ENCODE measurements around the gene AANAT. TPM values are rescaled to one million over a fixed set of nuclear protein-coding genes. Genes with fewer than 3 reads are reported as not detected.

AANAT gene
- total RNA-seq, 2 experiments from 2014 or later, result not detected

- BruUV-seq (replicated peaks), result no TSS peak
- peak; percentile 60 for DNase-seq (ENCODE audit: low spot score)
- H3K9me2 ChIP-seq (ENCODE audit: insufficient read depth, low read length), result no peaks in the 10 kb centered on the region
- CTCF ChIA-PET (ENCODE audit: unreplicated experiment), result interaction anchor here (0.6 to 1.2 kb wide), 2 partner anchors 93 to 625 kb away, joined by 4 to 5 read pairs; no protein-coding TSS in a partner anchor
- H2AFZ ChIP-seq (ENCODE audit: low read length), result no peak overlapping the region
- no peaks in the 10 kb centered on the region for H3K9me3 ChIP-seq (ENCODE audit: low read length)
- peak overlapping the region; percentile 83 for H3K27ac ChIP-seq (ENCODE audit: low read depth, low read length, poor library complexity, severe bottlenecking)
- peak overlapping the region; percentile 96 for H3K4me3 ChIP-seq (ENCODE audit: low read depth, low read length, poor library complexity, severe bottlenecking)
- H3K79me2 ChIP-seq (ENCODE audit: insufficient read depth, low read depth, low read length), result peaks cover 49% of the 10 kb centered on the region
- peaks cover 77% of the 10 kb centered on the region for H3K4me1 ChIP-seq (ENCODE audit: insufficient read depth, low read length, poor library complexity, severe bottlenecking)
- no peaks in the 10 kb centered on the region for H4K20me1 ChIP-seq (ENCODE audit: insufficient read depth, low read length)
- peak overlapping the region; percentile 98 for H3K4me2 ChIP-seq (ENCODE audit: low read length)
- intact Hi-C loops (cut with micrococcal nuclease; ENCODE audit: unreplicated experiment), result loop anchor here (1.0 kb wide), 2 partner anchors 19 to 34 kb away; no protein-coding TSS in a partner anchor
- POLR2A ChIA-PET, result interaction anchor here (0.6 to 8.2 kb wide), 4 partner anchors 8 to 72 kb away, joined by 3 to 57 read pairs (median 6); no protein-coding TSS in a partner anchor
- TF ChIP-seq, protein P1, sequence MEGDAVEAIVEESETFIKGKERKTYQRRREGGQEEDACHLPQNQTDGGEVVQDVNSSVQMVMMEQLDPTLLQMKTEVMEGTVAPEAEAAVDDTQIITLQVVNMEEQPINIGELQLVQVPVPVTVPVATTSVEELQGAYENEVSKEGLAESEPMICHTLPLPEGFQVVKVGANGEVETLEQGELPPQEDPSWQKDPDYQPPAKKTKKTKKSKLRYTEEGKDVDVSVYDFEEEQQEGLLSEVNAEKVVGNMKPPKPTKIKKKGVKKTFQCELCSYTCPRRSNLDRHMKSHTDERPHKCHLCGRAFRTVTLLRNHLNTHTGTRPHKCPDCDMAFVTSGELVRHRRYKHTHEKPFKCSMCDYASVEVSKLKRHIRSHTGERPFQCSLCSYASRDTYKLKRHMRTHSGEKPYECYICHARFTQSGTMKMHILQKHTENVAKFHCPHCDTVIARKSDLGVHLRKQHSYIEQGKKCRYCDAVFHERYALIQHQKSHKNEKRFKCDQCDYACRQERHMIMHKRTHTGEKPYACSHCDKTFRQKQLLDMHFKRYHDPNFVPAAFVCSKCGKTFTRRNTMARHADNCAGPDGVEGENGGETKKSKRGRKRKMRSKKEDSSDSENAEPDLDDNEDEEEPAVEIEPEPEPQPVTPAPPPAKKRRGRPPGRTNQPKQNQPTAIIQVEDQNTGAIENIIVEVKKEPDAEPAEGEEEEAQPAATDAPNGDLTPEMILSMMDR (conservative IDR thresholded peaks at IDR 0.05; ENCODE audit: low read length), result no peak
- TF ChIP-seq EZH2phosphoT487 (IDR thresholded peaks at IDR 0.05; ENCODE audit: borderline replicate concordance, low read depth, low read length), result no peak
- H3K36me3 ChIP-seq (ENCODE audit: insufficient read depth, low read length), result peaks cover 15% of the 10 kb centered on the region; the same call in 1 of the 2 replicates
Observed at GRCh38 chr17:76500747-76501017, 33.3 kb downstream of the AANAT start.

GRCh38 chr17:76501018-76501826 is 33.8 kb downstream of the AANAT start, which contains the start of gene RHBDF2:
TSS of gene RHBDF2 (minus strand) at chr17:76501423. CDS start at chr17:76481524, 19,899 bp downstream.
- peaks cover 12% of the 10 kb centered on the region; the same call in 1 of the 2 replicates for H3K36me3 ChIP-seq (ENCODE audit: insufficient read depth, low read length)
- H2AFZ ChIP-seq (ENCODE audit: low read length), result peak within 1 kb of the TSS; percentile 72; the same call in 1 of the 2 replicates
- peak within 1 kb of the TSS; percentile 83 for H3K27ac ChIP-seq (ENCODE audit: low read depth, low read length, poor library complexity, severe bottlenecking)
- peaks cover 46% of the 10 kb centered on the region for H3K79me2 ChIP-seq (ENCODE audit: insufficient read depth, low read depth, low read length)
- CTCF ChIA-PET (ENCODE audit: unreplicated experiment), result interaction anchor here (0.6 to 3.1 kb wide), 5 partner anchors 8 to 84 kb away, joined by 3 to 28 read pairs (median 10); partner anchors contain the start of gene AANAT
- H3K4me1 ChIP-seq (ENCODE audit: insufficient read depth, low read length, poor library complexity, severe bottlenecking), result peaks cover 77% of the 10 kb centered on the region
- peak within 1 kb of the TSS; percentile 96 for H3K4me3 ChIP-seq (ENCODE audit: low read depth, low read length, poor library complexity, severe bottlenecking)
- H3K9me3 ChIP-seq (ENCODE audit: low read length), result no peaks in the 10 kb centered on the region
- H3K4me2 ChIP-seq (ENCODE audit: low read length), result peak within 1 kb of the TSS; percentile 98
- intact Hi-C loops (cut with micrococcal nuclease; ENCODE audit: unreplicated experiment), result loop anchor here (1.0 kb wide), 2 partner anchors 20 to 35 kb away; no protein-coding TSS in a partner anchor
- TSS peak; percentile 41 for BruUV-seq (replicated peaks)
- POLR2A ChIA-PET, result interaction anchor here (0.6 to 8.2 kb wide), 11 partner anchors 8 to 148 kb away, joined by 3 to 57 read pairs (median 7); partner anchors contain the start of gene PRPSAP1
- no peaks in the 10 kb centered on the region for H3K9me2 ChIP-seq (ENCODE audit: insufficient read depth, low read length)
- no peaks in the 10 kb centered on the region for H4K20me1 ChIP-seq (ENCODE audit: insufficient read depth, low read length)
- peak; percentile 94 for DNase-seq (ENCODE audit: low spot score)
- TF ChIP-seq, protein P1 (conservative IDR thresholded peaks at IDR 0.05; ENCODE audit: low read length), result no peak
- no peak for TF ChIP-seq EZH2phosphoT487 (IDR thresholded peaks at IDR 0.05; ENCODE audit: borderline replicate concordance, low read depth, low read length)

Measured in OCI-LY7 (cell line).